GM13976 (cell line): Measurements from ENCODE around the gene TXNIP.
A peak's percentile ranks its signal among the peaks of the same experiment; 100 is the strongest.

ENCODE experiments used
- DNase-seq: peaks from one replicate; pipeline ENCODE4 v3.0.0; 2012; ENCODE audit warnings: low spot score
- CTCF ChIP-seq: IDR thresholded peaks from 2 replicates; pipeline ENCODE4 v1.5.1; 2012; ENCODE audit warnings: borderline replicate concordance, mild to moderate bottlenecking; ENCODE audit not compliant: insufficient read depth; ENCODE audit errors: extremely low read depth, missing control alignments, control extremely low read depth
- in situ Hi-C: fragments of 300-500 bp; cut with MboI; formaldehyde crosslinking; loops from one replicate; pipeline ENCODE4 v1.12.0; 2022; ENCODE audit warnings: low sequenced_read_pairs, mixed read lengths, inconsistent platforms; ENCODE audit not compliant: unreplicated experiment

The TXNIP gene

GRCh38 chr1:145961425-145962156, 34.8 kb downstream of the TXNIP start:
- TF ChIP-seq CTCF, result no peak
- in situ Hi-C loops, result no loop called here
- peak; percentile 58 for DNase-seq

GRCh38 chr1:145961109-145961424, 35.3 kb downstream of the TXNIP start:
- in situ Hi-C loops, result no loop called here
- TF ChIP-seq CTCF, result no peak
- no peak for DNase-seq

- DNase-seq, result peak; percentile 56
- in situ Hi-C loops, result no loop called here
- no peak for TF ChIP-seq CTCF
Observed at GRCh38 chr1:145960468-145961108, 35.8 kb downstream of the TXNIP start.

GRCh38 chr1:145959957-145960467, 36.4 kb downstream of the TXNIP start:
- DNase-seq, result no peak
- TF ChIP-seq CTCF, result no peak
- in situ Hi-C loops, result no loop called here

- TF ChIP-seq CTCF, result no peak
- DNase-seq, result no peak
- in situ Hi-C loops, result no loop called here
Observed at GRCh38 chr1:145959333-145959732, 37.0 kb downstream of the TXNIP start.

GRCh38 chr1:145958734-145959133, 37.6 kb downstream of the TXNIP start:
- in situ Hi-C loops, result no loop called here
- no peak for DNase-seq
- TF ChIP-seq CTCF, result no peak
